Measurements from ENCODE around the gene ABCC1.

ABCC1 gene

GRCh38 chr16:16008666-16009065 is 59.2 kb downstream of the ABCC1 start:
- no peak for TF ChIP-seq CTCF (IDR thresholded peaks at IDR 0.05; ENCODE audit: low read depth, low read length)
- no peak overlapping the region for H3K4me3 ChIP-seq (ENCODE audit: low read depth, low read length)

GRCh38 chr16:16009401-16009800 is 60.0 kb downstream of the ABCC1 start:
- no peak for TF ChIP-seq CTCF (IDR thresholded peaks at IDR 0.05; ENCODE audit: low read depth, low read length)
- no peak overlapping the region for H3K4me3 ChIP-seq (ENCODE audit: low read depth, low read length)

- no peak for TF ChIP-seq CTCF (IDR thresholded peaks at IDR 0.05; ENCODE audit: low read depth, low read length)
- no peak overlapping the region for H3K4me3 ChIP-seq (ENCODE audit: low read depth, low read length)
Measured at GRCh38 chr16:16010194-16010593, 60.8 kb downstream of the ABCC1 start.

- H3K4me3 ChIP-seq (ENCODE audit: low read depth, low read length): no peak overlapping the region
- TF ChIP-seq CTCF (IDR thresholded peaks at IDR 0.05; ENCODE audit: low read depth, low read length): no peak
Measured at GRCh38 chr16:16012144-16012543, 62.7 kb downstream of the ABCC1 start.

GRCh38 chr16:16013812-16014211 is 64.4 kb downstream of the ABCC1 start:
- TF ChIP-seq CTCF (IDR thresholded peaks at IDR 0.05; ENCODE audit: low read depth, low read length): no peak

GRCh38 chr16:16014329-16015224 is 65.2 kb downstream of the ABCC1 start:
- no peak for TF ChIP-seq CTCF (IDR thresholded peaks at IDR 0.05; ENCODE audit: low read depth, low read length)
- no peak overlapping the region for H3K4me3 ChIP-seq (ENCODE audit: low read depth, low read length)

More at GRCh38 chr16:16013812-16014211, 64.4 kb downstream of the ABCC1 start:
- no peak overlapping the region for H3K4me3 ChIP-seq (ENCODE audit: low read depth, low read length)

- H3K4me3 ChIP-seq (ENCODE audit: low read depth, low read length): no peak overlapping the region
- no peak for TF ChIP-seq CTCF (IDR thresholded peaks at IDR 0.05; ENCODE audit: low read depth, low read length)
Measured at GRCh38 chr16:16015849-16016248, 66.4 kb downstream of the ABCC1 start.

All from WI38 (cell line).